NCI-H69 (cell line): ENCODE data around the gene DENND5A.
A peak's percentile ranks its signal among the peaks of the same experiment; 100 is the strongest.
"Not testable (repeated sequence)": the region's sequence is repeated elsewhere in the genome, so short reads cannot be mapped to it uniquely, and the experiment has no call there.

Experiments
- DNase-seq: peaks from one replicate; lab custom pipeline; 2025; lab: John Stamatoyannopoulos, UW

DENND5A gene

GRCh38 chr11:9176136-9176535, 89.0 kb downstream of the DENND5A start:
- DNase-seq: no peak

DNA sequence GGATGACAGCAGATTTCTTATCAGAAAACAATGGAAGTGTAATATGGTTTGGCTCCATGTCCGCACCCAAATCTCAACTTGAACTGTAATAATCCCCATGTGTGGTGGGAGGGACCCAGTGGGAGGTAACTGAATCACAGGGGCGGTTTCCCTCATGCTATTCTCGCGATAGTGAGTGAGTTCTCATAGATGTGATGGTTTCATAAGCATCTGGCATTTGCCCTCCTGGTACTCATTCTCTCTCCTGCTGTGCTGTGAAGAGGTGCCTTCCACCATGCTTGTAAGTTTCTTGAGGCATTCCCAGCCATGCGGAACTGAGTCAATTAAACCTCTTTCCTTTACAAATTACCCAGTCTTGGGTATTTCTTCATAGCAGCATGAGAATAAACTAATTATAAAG, 92.8 kb downstream of the DENND5A start:
- DNase-seq: peak; percentile 33

- no peak for DNase-seq
Observed at GRCh38 chr11:9170450-9170849, 94.7 kb downstream of the DENND5A start.

DNA sequence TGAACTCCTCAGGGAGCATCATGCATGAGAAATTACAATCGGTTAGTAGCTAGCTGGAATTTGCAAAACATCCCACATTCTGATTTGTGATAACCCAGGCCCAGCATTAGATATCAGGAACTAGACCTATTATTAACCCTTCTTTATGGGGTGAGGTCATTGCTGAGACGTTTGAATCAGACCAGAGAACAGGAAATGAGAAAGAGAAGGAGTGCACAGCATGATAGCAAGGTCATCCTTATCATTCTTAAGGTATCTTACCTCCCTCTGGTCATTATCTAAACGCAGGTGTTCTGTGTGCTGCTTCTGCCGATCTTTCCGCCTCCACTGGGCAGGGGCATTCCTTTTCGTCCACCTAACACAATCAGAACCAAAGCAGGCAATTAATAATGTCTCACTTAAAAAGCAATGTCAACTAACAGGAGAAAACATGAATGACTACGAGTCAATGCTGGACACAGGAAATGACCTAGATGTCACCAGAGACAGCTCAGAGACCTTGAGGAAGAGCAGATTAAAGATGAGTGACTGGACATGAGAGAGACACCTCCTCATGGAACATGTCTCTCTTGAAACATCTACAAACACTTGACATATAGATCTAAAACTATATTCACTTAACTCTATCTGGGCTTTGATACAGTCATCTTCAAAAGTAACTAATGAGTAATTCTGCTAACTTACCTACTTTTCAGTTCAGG, 95.4 kb downstream of the DENND5A start:
- no peak for DNase-seq

GRCh38 chr11:9161991-9162390, 103.2 kb downstream of the DENND5A start:
- DNase-seq: not testable (repeated sequence)

DNA sequence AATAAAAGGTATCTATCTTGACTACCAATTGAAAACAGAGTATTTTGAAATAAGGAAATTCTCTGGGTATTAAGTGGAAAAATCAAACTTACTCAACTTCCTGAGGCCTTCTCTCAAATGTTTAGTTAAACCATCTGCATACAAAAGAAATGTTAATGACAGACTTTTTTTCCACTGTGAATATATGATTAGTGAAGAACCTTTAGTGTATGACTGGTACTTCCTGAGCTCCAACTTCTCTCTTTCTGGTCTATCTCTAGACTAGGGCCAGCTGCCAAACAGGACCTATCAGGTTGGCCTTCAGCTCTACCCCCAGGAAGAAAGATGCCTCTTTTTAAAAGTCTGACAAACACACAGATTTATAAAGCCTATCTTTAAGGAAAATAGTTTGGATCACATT, 105.0 kb downstream of the DENND5A start:
- no peak for DNase-seq

- no peak for DNase-seq
Observed at GRCh38 chr11:9158898-9159391, 106.2 kb downstream of the DENND5A start.

DNA sequence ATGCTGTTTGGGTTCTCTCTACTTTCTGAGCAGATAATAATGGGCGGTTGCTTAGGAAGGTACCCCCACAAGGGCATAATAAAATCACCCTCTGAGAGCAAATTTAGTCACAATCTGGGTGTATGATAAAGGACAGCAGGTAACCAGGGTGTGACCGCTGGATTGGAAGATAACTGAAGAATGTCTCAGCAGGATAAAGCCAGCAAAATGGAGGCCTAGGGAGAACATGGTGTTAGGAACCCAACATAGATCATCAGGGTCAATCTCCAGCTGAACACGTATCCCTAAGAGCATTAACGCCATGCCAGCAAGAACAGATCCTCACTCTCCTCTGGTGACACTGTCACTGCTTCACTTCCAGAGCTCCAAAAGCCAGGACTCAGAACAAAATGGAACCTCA, 109.2 kb downstream of the DENND5A start:
- no peak for DNase-seq

DNA sequence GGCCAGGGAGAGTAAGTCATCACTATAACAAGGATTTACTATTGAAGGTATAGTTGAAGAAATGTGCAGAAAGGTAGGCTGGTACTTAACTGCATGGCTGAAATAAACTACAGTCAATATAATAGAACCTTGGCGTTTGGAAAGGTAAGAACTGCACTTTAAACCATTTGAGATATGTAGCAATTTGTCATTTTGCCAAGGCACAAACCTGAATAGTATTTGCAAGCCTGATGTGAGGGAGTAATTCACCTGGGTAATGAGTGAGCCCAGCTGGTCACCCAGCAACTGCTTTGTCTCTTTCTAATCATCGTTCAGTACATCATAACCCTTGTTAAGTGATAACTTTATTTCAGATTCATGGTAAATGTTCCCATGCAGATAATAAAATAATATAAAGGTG, 111.5 kb downstream of the DENND5A start:
- DNase-seq: peak; percentile 53

GRCh38 chr11:9151631-9152030, 113.5 kb downstream of the DENND5A start:
- DNase-seq: no peak

- no peak for DNase-seq
Observed at GRCh38 chr11:9150926-9151325, 114.2 kb downstream of the DENND5A start.

GRCh38 chr11:9150501-9150900, 114.6 kb downstream of the DENND5A start:
- DNase-seq: no peak

- no peak for DNase-seq
Observed at GRCh38 chr11:9148727-9149126, 116.4 kb downstream of the DENND5A start.

DNA sequence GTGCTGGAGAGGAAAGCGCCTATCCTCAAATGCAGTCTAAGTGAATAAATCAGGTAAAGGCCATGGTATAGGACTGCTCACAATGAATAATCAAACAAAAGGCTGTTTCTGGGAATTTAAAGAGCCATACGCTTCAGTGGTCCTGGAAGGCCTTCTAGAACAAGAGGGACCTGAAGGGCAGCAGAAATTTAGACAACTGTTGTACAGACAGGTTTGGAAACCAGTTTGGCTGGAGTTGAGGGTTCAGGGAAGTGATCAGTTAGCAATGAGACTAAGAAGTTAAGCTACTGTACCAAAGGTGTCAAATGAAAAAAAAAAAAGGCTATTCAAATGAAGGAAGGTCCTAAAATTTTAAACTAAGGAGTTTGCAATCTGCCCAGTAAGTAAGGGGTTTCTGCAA, 117.1 kb downstream of the DENND5A start:
- DNase-seq: no peak

GRCh38 chr11:9146477-9146876, 118.7 kb downstream of the DENND5A start:
- peak; percentile 78 for DNase-seq

GRCh38 chr11:9145283-9145682, 119.9 kb downstream of the DENND5A start:
- DNase-seq: peak; percentile 50

- DNase-seq: peak; percentile 68
Observed at GRCh38 chr11:9144828-9145227, 120.3 kb downstream of the DENND5A start.

- peak; percentile 20 for DNase-seq
Observed at GRCh38 chr11:9143721-9144120, 121.4 kb downstream of the DENND5A start.

DNA sequence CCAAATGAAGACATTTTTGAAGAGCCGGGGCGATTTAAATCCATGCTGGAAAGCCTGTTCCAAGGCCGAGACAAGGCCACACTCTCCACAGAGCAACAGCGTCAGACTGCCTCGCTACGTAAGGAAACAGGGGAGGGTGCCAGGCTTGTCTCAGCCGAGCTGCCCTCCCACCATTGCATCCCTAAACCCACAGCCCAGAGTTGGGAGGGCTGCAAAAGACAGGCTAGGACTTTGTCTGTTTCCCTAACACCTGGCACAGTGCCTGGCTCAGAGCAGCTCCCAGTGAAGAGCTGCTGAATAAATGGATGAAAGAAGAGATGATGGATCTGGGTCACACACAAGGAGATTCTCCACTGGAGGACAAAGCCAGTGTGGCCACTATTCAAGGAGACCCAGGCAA, 122.4 kb downstream of the DENND5A start:
- DNase-seq: no peak

DNA sequence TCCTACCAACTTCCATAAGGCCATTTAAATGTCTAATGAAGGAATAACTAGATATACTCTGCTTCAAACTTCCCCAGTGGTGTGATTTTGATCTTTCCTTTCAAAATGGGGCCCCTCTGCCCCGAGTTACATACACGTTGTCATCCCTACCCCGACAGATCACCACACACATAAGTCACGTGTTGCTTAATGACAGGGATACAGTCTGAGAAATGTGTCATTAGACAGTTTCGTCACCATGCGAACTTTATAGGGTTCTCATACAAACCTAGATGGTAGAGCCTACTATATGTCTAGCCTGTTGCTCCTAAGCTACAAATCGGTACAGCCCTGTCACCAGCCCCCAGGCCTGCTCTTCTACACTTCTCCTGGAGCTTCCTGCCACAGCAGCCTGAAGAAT, 124.0 kb downstream of the DENND5A start:
- DNase-seq: no peak

GRCh38 chr11:9139628-9140357, 125.4 kb downstream of the DENND5A start:
- DNase-seq: peak; percentile 62

DNA sequence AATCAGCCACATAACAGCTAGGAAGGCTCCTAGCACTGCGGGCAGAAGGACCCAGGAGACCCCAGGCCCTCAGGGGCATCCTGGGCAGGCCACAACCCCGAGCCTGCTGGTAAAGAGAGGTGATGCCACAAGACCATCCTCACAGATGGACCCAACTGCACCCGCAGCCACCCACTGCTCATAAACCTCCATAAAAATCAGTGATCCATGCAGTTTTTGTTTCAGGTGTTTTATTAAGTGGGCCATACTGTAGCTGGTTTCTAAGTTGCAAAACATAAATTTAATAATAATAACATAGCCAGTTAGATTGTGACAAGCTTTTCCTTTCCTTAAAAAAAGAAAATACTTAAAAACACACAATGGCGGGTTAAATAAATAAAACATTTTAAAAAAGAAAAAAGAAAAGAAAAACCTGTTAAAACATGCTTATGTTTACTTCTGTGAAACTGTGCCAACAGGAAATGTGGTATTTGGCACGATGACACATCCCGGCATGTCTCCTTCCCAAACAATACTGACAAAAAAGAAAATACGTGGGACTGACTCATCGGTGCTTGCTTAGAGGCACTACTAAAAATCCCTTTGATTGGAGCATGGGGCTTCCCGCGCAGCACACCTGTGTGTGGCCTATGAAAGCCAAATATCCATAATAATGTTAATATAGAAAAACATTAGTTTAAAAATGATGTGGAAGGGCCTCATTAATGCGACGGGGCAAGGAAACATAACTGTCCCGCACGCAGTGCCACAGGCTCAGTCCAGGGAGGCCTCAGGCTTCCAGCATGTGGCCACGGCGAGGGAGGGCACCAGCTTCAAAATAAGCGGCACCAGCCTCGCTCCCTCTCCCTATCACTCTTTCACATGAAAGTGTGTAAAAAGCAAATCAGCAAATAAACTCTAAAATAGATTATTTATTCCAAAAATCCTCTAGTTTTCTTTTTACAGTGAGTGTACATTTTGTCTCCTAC, 126.3 kb downstream of the DENND5A start:
- peak; percentile 98 for DNase-seq
